ENCODE results near the gene CLDN20.
"Not testable (repeated sequence)": the region's sequence is repeated elsewhere in the genome, so short reads cannot be mapped to it uniquely, and the experiment has no call there.

The CLDN20 gene

GRCh38 chr6:155312950-155313349 is 49.1 kb downstream of the CLDN20 start:
- DNase-seq (ENCODE audit: low read depth): not testable (repeated sequence)

DNA sequence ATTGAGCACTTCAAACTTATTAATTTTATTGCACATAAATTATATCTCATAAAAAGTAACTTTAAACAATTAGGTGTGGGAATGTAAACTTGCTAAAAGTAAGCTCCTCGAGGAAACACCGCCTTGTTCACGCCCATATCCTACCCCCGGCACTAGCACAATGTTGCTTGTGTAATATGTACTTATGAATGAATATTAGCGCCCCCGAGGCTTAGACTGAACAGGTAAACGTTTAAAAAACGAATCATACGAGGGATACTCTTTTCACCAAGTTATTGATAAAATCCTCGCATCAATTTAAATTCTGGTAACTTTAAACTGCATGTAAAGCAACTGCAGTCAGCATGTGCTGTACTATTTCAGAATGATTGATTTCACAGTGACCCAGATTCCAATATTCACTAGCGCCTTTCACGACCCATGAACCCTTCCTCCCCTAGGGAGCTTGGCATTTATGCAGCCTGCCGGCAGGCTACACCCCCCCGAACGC is 49.8 kb downstream of the CLDN20 start:
- DNase-seq (ENCODE audit: low read depth): no peak

DNA sequence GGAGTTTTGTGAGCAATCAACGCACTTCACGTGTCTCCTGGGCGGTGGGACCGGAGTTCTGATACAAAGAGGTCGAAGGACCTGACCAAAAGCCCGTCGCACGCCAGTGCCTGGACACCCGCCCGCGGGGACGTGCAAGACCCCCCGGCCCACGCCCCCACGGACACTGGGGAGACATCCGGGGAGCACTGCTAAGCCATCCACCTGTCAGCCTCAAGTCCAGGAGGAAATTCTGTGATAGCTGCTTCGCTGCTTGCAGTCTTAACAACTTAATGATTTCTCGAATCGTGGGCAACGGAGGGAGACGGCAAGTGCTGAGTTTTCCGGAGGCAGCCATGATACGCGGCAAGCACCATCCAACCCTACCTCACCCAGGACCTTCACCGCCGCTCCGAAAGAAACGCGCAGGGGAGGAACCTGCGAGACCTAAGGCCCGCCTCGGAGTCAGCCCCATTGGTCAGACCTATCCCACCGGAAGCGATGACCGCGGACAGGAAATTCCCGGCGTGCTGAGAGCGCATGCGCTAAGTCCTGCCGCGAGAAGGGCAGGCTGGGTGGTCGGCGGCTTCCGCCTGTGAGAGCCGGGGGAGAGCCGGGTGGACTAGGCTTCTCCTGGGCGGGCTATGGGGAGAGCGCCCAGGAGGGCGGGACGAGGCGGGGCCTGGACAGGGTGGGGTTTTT is 50.4 kb downstream of the CLDN20 start, which contains the start of gene TFB1M:
TSS of gene TFB1M (minus strand) at position 393 of the 681 bp plus-strand sequence. CDS start at position 337, 56 bp downstream.
- peak; percentile 88 for DNase-seq (ENCODE audit: low read depth)

DNA sequence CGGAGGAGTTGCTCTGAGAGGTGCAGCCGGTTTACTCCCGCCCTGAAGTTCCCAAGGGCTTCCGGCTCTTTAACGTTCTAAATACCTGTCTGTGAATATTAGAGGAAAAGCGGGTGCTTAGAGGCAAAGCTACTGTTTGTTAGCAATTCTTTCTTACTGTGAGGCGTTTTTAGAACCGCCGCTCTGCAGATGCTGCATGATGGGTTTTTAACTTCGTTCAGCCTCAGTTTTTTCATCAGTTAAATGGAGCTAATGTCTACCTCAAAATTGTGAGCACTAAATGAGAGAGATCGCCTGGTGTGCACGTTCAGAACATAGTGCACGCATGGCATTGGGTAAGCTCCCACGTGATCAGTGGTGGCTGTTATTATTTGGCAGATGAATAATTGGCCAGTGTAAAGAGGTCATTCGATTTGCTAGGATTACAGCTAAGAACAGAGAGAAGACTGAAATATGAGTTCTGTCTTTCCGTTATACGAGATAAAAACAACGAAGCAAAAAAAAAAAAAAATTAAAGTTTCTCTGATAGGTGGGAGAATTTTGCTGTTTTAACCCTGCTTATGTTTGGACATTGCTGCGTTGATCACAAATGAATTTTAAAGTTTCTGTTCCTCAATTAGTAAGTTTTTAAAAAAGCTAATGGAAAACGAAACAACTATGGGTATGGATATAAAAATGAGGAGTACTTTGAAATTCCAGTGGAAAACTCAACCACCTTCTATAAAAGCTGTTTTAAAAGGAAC is 51.1 kb downstream of the CLDN20 start:
- peak; percentile 43 for DNase-seq (ENCODE audit: low read depth)

DNA sequence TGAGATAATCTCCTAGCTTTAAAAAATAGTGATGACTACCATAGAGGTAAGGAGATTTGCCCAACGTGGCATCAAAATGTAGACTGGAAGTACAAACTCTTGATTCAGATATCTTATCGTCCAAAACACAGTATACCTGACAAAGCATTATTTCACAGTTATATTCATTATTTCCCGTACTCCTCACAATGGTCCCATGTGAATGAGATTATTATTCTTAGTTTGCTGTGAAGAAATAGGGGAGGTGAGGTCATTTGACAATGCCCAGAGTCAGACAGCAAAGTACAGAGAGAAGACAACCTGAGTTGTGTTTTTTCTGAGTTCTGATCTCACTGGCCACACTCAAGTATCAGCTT is 51.7 kb downstream of the CLDN20 start:
- DNase-seq (ENCODE audit: low read depth): no peak

DNA sequence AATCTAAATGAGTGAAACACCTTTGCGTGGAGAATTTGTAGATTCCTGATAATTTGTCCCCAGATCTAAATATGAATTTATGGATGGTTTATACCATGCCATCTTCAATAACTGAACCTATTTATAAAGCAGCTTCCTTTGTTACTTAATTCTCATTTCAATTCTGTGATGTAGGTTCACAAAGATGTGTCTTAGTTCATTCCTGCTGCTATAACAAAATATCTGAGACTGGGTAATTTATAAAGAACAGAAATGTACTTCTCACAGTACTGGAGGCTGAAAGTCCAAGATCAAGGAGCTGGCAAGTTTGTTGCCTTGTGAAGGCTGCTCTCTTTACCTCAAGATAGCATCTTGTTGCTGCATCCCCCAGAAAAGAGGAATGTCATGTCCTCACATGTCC is 52.6 kb downstream of the CLDN20 start:
- DNase-seq (ENCODE audit: low read depth): no peak

DNA sequence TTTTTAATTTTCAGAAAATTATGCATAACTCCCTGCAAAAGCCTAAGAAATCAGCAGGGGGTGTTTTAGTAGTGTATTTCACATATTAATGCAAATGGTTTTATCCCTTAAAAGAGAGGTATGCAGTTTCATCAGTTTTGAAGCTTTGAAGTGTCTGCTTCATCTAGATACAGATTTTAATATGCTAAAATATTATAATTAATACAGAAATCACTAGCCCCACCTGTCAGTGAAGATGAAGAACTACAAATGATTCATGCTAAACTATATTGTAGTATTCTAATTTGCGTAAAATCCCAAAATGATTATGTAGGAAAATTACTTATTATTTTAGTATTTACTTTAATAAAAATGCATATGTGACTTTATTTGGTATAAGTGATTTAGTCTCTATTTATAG is 53.4 kb downstream of the CLDN20 start:
- no peak for DNase-seq (ENCODE audit: low read depth)

- no peak for DNase-seq (ENCODE audit: low read depth)
These were observed 56.1 kb downstream of the CLDN20 start for GRCh38 chr6:155319902-155320301.

DNA sequence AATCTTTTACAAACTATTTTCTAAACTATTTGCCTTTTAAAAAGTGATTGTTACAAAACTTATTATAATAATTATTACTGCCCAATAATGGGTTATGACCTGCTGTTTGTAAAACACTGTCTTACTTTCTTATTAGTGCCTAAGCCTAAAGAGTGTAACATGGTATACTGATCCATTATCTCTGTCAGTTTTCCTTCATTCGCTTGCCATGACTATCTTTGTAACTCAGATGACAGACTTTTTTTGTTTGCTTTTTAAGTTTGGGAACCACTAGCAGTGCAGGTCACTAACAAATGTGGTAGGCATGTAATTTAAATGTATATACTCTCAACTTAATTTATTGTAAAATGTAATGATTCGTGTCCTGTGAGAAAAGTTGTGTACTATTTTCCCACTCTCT is 60.4 kb downstream of the CLDN20 start:
- DNase-seq (ENCODE audit: low read depth): no peak

DNA sequence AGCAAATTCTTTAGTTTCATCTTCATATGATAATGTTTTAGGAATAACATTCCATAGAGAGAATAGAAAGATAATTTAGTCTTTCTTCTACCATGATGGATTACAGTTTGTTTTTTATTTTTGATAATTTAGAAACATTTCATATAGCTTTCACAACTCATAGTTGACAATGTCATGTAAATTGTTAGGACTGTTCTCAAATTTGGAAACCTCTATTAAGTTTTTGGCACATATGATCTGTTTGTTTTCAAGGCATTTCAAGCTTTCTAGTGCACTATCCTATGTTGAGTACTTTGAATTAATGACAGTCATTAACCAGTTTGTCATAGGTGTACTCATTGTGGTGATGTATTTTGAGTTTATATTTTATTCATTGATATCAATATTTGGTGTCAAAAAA is 61.2 kb downstream of the CLDN20 start:
- DNase-seq (ENCODE audit: low read depth): no peak

- no peak for DNase-seq (ENCODE audit: low read depth)
These were observed 62.1 kb downstream of the CLDN20 start for GRCh38 chr6:155325700-155326516.
